K562 (cell line): ENCODE measurements around the gene AHSA1. TPM values are rescaled to one million over a fixed set of nuclear protein-coding genes. Genes with fewer than 3 reads are reported as not detected.

Experiments used
- ATAC-seq: fragments of 200-7000 bp; cut with Tn5 transposase; 3 replicates; pipeline ENCODE4 v1.9.1; 2020; ENCODE audit warnings: moderate library complexity
- BruUV-seq: library from RNA; stranded (reverse); fragments of 400-500 nt; replicated peaks from 2 replicates; lab custom pipeline; 2021; lab: Mats Ljungman, UMichigan
- CTCF ChIA-PET: fragments of 300-600 bp; formaldehyde crosslinking; extraction: SDS; loops from one replicate; lab custom pipeline; 2021; ENCODE audit warnings: low intra/inter-chr PET ratio; lab: Yijun Ruan, JAX
- POLR2A ChIA-PET: fragments of 300-600, 350-650 bp; sonication (Branson Sonifier 250); formaldehyde crosslinking; extraction: SDS; loops from one replicate; lab custom pipeline; 2021; ENCODE audit warnings: antibody characterized with exemption, inconsistent platforms; lab: Yijun Ruan, JAX
- DNase-seq, 4 experiments: peaks; one replicate each; pipeline versions ENCODE4 v3.0.0 to v3.0.0-alpha.2; 2011 to 2018; ENCODE audit warnings: low spot score in 3 of 4, mixed read lengths in 3 of 4; ENCODE audit errors: extremely low read depth in 1 of 4
- FAIRE-seq: peaks from 2 replicates; lab custom pipeline; 2011; peaks lifted over from hg19 to GRCh38; lab: Jason Lieb, UNC
- H2AFZ ChIP-seq: 2 replicates; pipeline ENCODE4 v1.6.0; 2011; ENCODE audit warnings: low read depth, low read length, control low read depth, inconsistent platforms
- H3K27ac ChIP-seq: fragments of 200-600 bp; 3 replicates; pipeline ENCODE4 v1.8.0; 2011; ENCODE audit warnings: low read depth, mild to moderate bottlenecking, control low read depth, inconsistent platforms, low read length, moderate library complexity, mixed read lengths; ENCODE audit errors: extremely low read depth
- H3K27me3 ChIP-seq, 2 experiments: fragments of 300-600 bp in 1 of 2; 2 replicates in 1 of 2; 3 replicates in 1 of 2; pipeline versions ENCODE4 v1.6.0 to v1.8.0; 2011; ENCODE audit warnings: inconsistent platforms in 2 of 2, low read length in 2 of 2, mild to moderate bottlenecking in 1 of 2, mixed read lengths in 1 of 2, moderate library complexity in 1 of 2; ENCODE audit not compliant: control insufficient read depth in 2 of 2, insufficient read depth in 2 of 2
- H3K36me3 ChIP-seq: fragments of 300-600 bp; 3 replicates; pipeline ENCODE4 v1.8.0; 2011; ENCODE audit warnings: mild to moderate bottlenecking, low read length, inconsistent platforms; ENCODE audit not compliant: control insufficient read depth, insufficient read depth
- H3K4me1 ChIP-seq, 2 experiments: fragments of 200-600 bp in 1 of 2; replicated peaks in 1 of 2; 2 replicates in 1 of 2; 3 replicates in 1 of 2; pipeline versions ENCODE4 v1.5.1 to v1.8.0; 2011; ENCODE audit warnings: inconsistent platforms in 2 of 2, low read length in 2 of 2, mild to moderate bottlenecking in 1 of 2, mixed read lengths in 1 of 2, moderate library complexity in 1 of 2; ENCODE audit not compliant: control insufficient read depth in 2 of 2, insufficient read depth in 2 of 2
- H3K4me2 ChIP-seq: 2 replicates; pipeline ENCODE4 v1.6.1; 2011; ENCODE audit warnings: low read length, control low read depth, inconsistent platforms, mixed read lengths; ENCODE audit not compliant: insufficient read depth
- H3K4me3 ChIP-seq: fragments of 200-600 bp; sonication (generic), shearing (Covaris generic); 2 replicates; pipeline ENCODE4 v1.5.1; 2016; ENCODE audit warnings: control low read depth, inconsistent platforms
- H3K79me2 ChIP-seq: fragments of 200-600 bp; 3 replicates; pipeline ENCODE4 v1.8.0; 2011; ENCODE audit warnings: low read length, inconsistent platforms; ENCODE audit not compliant: control insufficient read depth, insufficient read depth
- H3K9ac ChIP-seq, 2 experiments: 2 replicates each; pipeline versions ENCODE4 v1.6.0 to v1.6.1; 2011; ENCODE audit warnings: low read depth in 2 of 2, low read length in 2 of 2, control low read depth in 1 of 2, inconsistent platforms in 1 of 2, mild to moderate bottlenecking in 1 of 2, mixed read lengths in 1 of 2; ENCODE audit not compliant: insufficient read depth in 1 of 2
- H3K9me1 ChIP-seq: one replicate; pipeline ENCODE4 v1.6.0; 2011; ENCODE audit warnings: inconsistent platforms, mild to moderate bottlenecking, low read length, moderate library complexity; ENCODE audit not compliant: control insufficient read depth, insufficient read depth
- H3K9me3 ChIP-seq: replicated peaks from 2 replicates; pipeline ENCODE4 v1.5.1; 2011; ENCODE audit warnings: low read depth, low read length, inconsistent platforms; ENCODE audit not compliant: control insufficient read depth, insufficient read depth
- H4K20me1 ChIP-seq: replicated peaks from 2 replicates; pipeline ENCODE4 v1.6.1; 2011; ENCODE audit warnings: low read length, inconsistent platforms, mixed read lengths; ENCODE audit not compliant: control insufficient read depth, insufficient read depth
- ARNT ChIP-seq, 2 experiments: fragments of 450-650 bp; IDR thresholded peaks; 2 replicates each; pipeline ENCODE4 v1.6.1; 2016; ENCODE audit warnings: mild to moderate bottlenecking in 1 of 2
- BRF1 ChIP-seq: IDR thresholded peaks from 3 replicates; pipeline ENCODE4 v1.6.1; 2011; ENCODE audit warnings: borderline replicate concordance, mild to moderate bottlenecking; ENCODE audit not compliant: insufficient read length; ENCODE audit errors: extremely low read depth
- FIP1L1 ChIP-seq: fragments of 200-400 bp; formaldehyde crosslinking; IDR thresholded peaks from 2 replicates; pipeline ENCODE4 v1.6.1; 2018; ENCODE audit warnings: mild to moderate bottlenecking, low read depth, low read length; ENCODE audit not compliant: poor library complexity, severe bottlenecking
- HLTF ChIP-seq: fragments of 450-650 bp; IDR thresholded peaks from 2 replicates; pipeline ENCODE4 v1.6.1; 2016
- MAZ ChIP-seq, 2 experiments: fragments of 450-650 bp in 1 of 2; sonication (generic) in 1 of 2; formaldehyde crosslinking; IDR thresholded peaks in 1 of 2; conservative IDR thresholded peaks in 1 of 2; 2 replicates each; pipeline versions ENCODE4 v1.4.0 to v1.5.0; 2020; ENCODE audit warnings: mild to moderate bottlenecking in 1 of 2, missing genetic modification reagents in 1 of 2
- MXD1 ChIP-seq: fragments of 250-450 bp; sonication (Bioruptor Pico); IDR thresholded peaks from 2 replicates; pipeline ENCODE4 v1.8.0; 2021; ENCODE audit warnings: borderline replicate concordance, mild to moderate bottlenecking, moderate library complexity; ENCODE audit not compliant: poor library complexity, severe bottlenecking
- NKRF ChIP-seq: fragments of 450-650 bp; IDR thresholded peaks from 2 replicates; pipeline ENCODE4 v1.6.1; 2016; ENCODE audit warnings: borderline replicate concordance
- PCBP1 ChIP-seq: fragments of 200-400 bp; formaldehyde crosslinking; IDR thresholded peaks from 2 replicates; pipeline ENCODE4 v1.6.1; 2018; ENCODE audit warnings: mild to moderate bottlenecking, low read depth, low read length; ENCODE audit not compliant: poor library complexity, severe bottlenecking
- RB1 ChIP-seq: fragments of 450-650 bp; IDR thresholded peaks from 2 replicates; pipeline ENCODE4 v1.6.1; 2017; ENCODE audit warnings: low read depth, mild to moderate bottlenecking
- TAF1 ChIP-seq: IDR thresholded peaks from 2 replicates; pipeline ENCODE4 v1.6.1; 2011; ENCODE audit warnings: mild to moderate bottlenecking, low read length, moderate library complexity; ENCODE audit not compliant: insufficient read depth, control insufficient read depth, severe bottlenecking; ENCODE audit errors: extremely low read depth
- TARDBP ChIP-seq: fragments of 450-650 bp; IDR thresholded peaks from 2 replicates; pipeline ENCODE4 v1.6.1; 2016
- YY1 ChIP-seq, 3 experiments: IDR thresholded peaks; 2 replicates each; pipeline ENCODE4 v1.6.1; 2011; ENCODE audit warnings: low read length in 2 of 3, mild to moderate bottlenecking in 2 of 3, moderate library complexity in 2 of 3, borderline replicate concordance in 1 of 3, control low read depth in 1 of 3, low read depth in 1 of 3; ENCODE audit not compliant: insufficient read depth in 3 of 3, insufficient replicate concordance in 2 of 3, control insufficient read depth in 1 of 3, insufficient read length in 1 of 3; ENCODE audit errors: extremely low read depth in 1 of 3
- ZBTB7A ChIP-seq: IDR thresholded peaks from 2 replicates; pipeline ENCODE4 v1.6.1; 2011; ENCODE audit warnings: low read depth, mild to moderate bottlenecking, low read length, moderate library complexity, borderline replicate concordance; ENCODE audit not compliant: control insufficient read depth
- ZC3H8 ChIP-seq: fragments of 450-650 bp; IDR thresholded peaks from 2 replicates; pipeline ENCODE4 v1.6.1; 2017
- ZNF140 ChIP-seq: fragments of 250-450 bp; sonication (Bioruptor Pico); IDR thresholded peaks from 2 replicates; pipeline ENCODE4 v1.8.0; 2021; ENCODE audit warnings: moderate library complexity, mild to moderate bottlenecking, inconsistent platforms
- WGBS: fragments of 100-300 bp; shearing (Covaris generic); methylation state at CpG from one replicate; pipeline ENCODE4 v1.1.6; 2016; ENCODE audit warnings: low coverage, mixed read lengths; ENCODE audit not compliant: insufficient coverage; ENCODE audit errors: missing lambda C conversion rate; 5-methylcytosine and 5-hydroxymethylcytosine counted together
- in situ Hi-C: fragments of 300-500 bp; cut with MboI; formaldehyde crosslinking; loops from 4 replicates; pipeline ENCODE4 v1.15.0; 2018; ENCODE audit warnings: inconsistent platforms, mixed read lengths
- intact Hi-C: fragments of 100-400 bp; cut with micrococcal nuclease; formaldehyde crosslinking; loops from 2 replicates; pipeline ENCODE4 v1.14.2; 2022
- polyA plus RNA-seq, 8 experiments: library from polyadenylated mRNA; depleted of rRNA in 4 of 8; stranded (reverse) in 5 of 8; unstranded in 3 of 8; fragments of >200 nt; fragmentation: Nextera tagmentation in 2 of 8; fragmentation: Illumina TruSeq in 1 of 8; extraction: Ambion mirVana in 2 of 8; extraction: Trizol in 1 of 8; gene quantifications; 2 replicates each; pipeline versions ENCODE4 v1.2.1 to v1.2.3, GENCODE V29; 2011 to 2014; ENCODE audit warnings: inconsistent platforms in 1 of 8, missing spikeins in 1 of 8
- total RNA-seq, 7 experiments: library from RNA; depleted of rRNA in 6 of 7; stranded (reverse); fragments of >200 nt in 6 of 7; fragmentation: Illumina TruSeq in 2 of 7; extraction: Trizol in 2 of 7; gene quantifications; 2 replicates each; pipeline versions ENCODE4 v1.2.1 to v1.2.3, GENCODE V29; 2011 to 2021; ENCODE audit warnings: low replicate concordance in 1 of 7
- TF ChIP-seq, protein P1 (sequence below), 3 experiments: IDR thresholded peaks in 2 of 3; conservative IDR thresholded peaks in 1 of 3; 2 replicates each; pipeline ENCODE4 v1.5.1; 2011 to 2012; ENCODE audit warnings: low read length in 3 of 3, mild to moderate bottlenecking in 3 of 3, control low read depth in 2 of 3, improper control_type of control experiment in 1 of 3, inconsistent platforms in 1 of 3, low read depth in 1 of 3, mixed read lengths in 1 of 3, moderate library complexity in 1 of 3; ENCODE audit not compliant: insufficient read depth in 2 of 3

The AHSA1 gene
- total and polyA plus RNA-seq, 9 of the 15 experiments (the other 6 are each of a cell fraction or from before 2014, with no cell fraction given): 41.4 to 317 (median 184) TPM

DNA sequence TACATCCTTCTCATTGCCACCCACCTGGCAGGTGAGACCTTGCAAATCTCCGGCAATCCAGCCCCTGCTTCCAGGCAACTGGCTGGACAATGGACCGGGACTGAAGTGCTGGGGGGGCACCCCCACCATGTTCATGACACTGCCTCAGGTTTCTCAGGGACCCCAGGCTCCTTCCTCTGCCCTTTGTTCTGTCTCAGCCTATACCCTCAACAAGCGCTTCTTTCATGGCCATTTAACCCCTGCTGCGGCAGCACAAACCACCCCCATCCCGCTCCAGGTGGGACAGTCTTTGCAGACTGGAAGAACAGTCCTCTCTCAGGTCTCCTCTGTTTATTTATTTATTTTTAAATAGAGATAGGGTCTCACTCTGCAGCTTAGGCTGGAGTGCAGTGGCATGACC lies 33.2 kb downstream of the AHSA1 start:
- DNase-seq: no peak
- no peaks in the 10 kb centered on the region for H3K9me3 ChIP-seq
- in situ Hi-C loops: no loop called here
- FAIRE-seq: no peak
- no peak overlapping the region for H3K4me2 ChIP-seq
- no peaks in the 10 kb centered on the region; a peak in 1 of 5 replicates for H3K4me1 ChIP-seq
- H3K27ac ChIP-seq: no peak overlapping the region
- H3K36me3 ChIP-seq: no peaks in the 10 kb centered on the region
- H3K79me2 ChIP-seq: no peaks in the 10 kb centered on the region
- peaks cover 10 to 36% of the 10 kb centered on the region in 2 experiments; a peak in 4 of 5 replicates for H3K27me3 ChIP-seq
- no peak for ATAC-seq
- no peaks in the 10 kb centered on the region for H4K20me1 ChIP-seq
- intact Hi-C loops: no loop called here
- H3K9ac ChIP-seq: no peak overlapping the region
- no peak overlapping the region for H3K4me3 ChIP-seq
- WGBS: 20% methylated on average over 4 of the region's 5 CpGs
- POLR2A ChIA-PET: no interaction called here
- no peak overlapping the region for H2AFZ ChIP-seq
- CTCF ChIA-PET: no interaction called here
- no peaks in the 10 kb centered on the region for H3K9me1 ChIP-seq
- BruUV-seq: no TSS peak
- TF ChIP-seq TARDBP: no peak
- no peak for TF ChIP-seq YY1 (IDR thresholded peaks at IDR 0.05; ENCODE audit: borderline replicate concordance in 1 of 3, control insufficient read depth in 1 of 3, extremely low read depth in 1 of 3, insufficient read depth in 3 of 3, insufficient read length in 1 of 3, insufficient replicate concordance in 2 of 3, low read depth in 1 of 3, low read length in 2 of 3)
- no peak for TF ChIP-seq MXD1 (CRISPR knock-in tag)
- no peak for TF ChIP-seq ARNT (IDR thresholded peaks at IDR 0.05)
- no peak for TF ChIP-seq NKRF
- no peak for TF ChIP-seq ZBTB7A
- no peak for TF ChIP-seq FIP1L1
- TF ChIP-seq ZC3H8: no peak
- TF ChIP-seq BRF1: no peak
- TF ChIP-seq MAZ (CRISPR knock-in tag; conservative IDR thresholded peaks at IDR 0.05 in 1 of 2, IDR thresholded peaks at IDR 0.05 in 1 of 2): no peak
- TF ChIP-seq TAF1: no peak
- TF ChIP-seq, protein P1, sequence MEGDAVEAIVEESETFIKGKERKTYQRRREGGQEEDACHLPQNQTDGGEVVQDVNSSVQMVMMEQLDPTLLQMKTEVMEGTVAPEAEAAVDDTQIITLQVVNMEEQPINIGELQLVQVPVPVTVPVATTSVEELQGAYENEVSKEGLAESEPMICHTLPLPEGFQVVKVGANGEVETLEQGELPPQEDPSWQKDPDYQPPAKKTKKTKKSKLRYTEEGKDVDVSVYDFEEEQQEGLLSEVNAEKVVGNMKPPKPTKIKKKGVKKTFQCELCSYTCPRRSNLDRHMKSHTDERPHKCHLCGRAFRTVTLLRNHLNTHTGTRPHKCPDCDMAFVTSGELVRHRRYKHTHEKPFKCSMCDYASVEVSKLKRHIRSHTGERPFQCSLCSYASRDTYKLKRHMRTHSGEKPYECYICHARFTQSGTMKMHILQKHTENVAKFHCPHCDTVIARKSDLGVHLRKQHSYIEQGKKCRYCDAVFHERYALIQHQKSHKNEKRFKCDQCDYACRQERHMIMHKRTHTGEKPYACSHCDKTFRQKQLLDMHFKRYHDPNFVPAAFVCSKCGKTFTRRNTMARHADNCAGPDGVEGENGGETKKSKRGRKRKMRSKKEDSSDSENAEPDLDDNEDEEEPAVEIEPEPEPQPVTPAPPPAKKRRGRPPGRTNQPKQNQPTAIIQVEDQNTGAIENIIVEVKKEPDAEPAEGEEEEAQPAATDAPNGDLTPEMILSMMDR (IDR thresholded peaks at IDR 0.05 in 2 of 3, conservative IDR thresholded peaks at IDR 0.05 in 1 of 3; ENCODE audit: insufficient read depth in 2 of 3, low read depth in 1 of 3, low read length in 3 of 3): no peak
- TF ChIP-seq ZNF140 (CRISPR knock-in tag): no peak
- TF ChIP-seq PCBP1: no peak
- TF ChIP-seq RB1: no peak
- TF ChIP-seq HLTF: no peak
